NCI-H2227 (cell line): ENCODE data around the gene PDCD11.
"Not testable (repeated sequence)": the region's sequence is repeated elsewhere in the genome, so short reads cannot be mapped to it uniquely, and the experiment has no call there.

ENCODE experiments used
- DNase-seq: peaks from one replicate; lab custom pipeline; 2025; ENCODE audit not compliant: unreplicated experiment; lab: John Stamatoyannopoulos, UW

Gene PDCD11

GRCh38 chr10:103474077-103474476 lies 77.7 kb downstream of the PDCD11 start:
- no peak for DNase-seq

DNA sequence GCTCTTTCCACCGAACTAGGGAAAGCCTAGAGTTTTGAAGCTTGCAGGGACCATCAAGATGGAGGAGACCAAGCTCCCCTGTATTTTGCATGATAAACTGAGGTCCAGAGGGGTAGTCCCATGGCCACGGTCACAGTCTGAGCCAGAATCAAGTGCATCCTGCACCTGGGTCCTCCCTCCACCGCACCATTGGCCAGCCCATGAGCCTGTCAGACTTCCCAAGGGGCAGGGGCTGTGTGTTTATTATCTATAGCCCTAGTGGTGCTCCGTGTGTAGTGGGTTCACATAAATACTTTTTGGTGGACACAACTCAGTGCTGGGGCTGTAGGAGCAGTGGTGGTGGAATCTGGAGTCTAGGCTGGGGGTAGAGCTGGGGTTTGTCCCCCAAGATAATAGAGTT lies 79.0 kb downstream of the PDCD11 start:
- DNase-seq = no peak

DNA sequence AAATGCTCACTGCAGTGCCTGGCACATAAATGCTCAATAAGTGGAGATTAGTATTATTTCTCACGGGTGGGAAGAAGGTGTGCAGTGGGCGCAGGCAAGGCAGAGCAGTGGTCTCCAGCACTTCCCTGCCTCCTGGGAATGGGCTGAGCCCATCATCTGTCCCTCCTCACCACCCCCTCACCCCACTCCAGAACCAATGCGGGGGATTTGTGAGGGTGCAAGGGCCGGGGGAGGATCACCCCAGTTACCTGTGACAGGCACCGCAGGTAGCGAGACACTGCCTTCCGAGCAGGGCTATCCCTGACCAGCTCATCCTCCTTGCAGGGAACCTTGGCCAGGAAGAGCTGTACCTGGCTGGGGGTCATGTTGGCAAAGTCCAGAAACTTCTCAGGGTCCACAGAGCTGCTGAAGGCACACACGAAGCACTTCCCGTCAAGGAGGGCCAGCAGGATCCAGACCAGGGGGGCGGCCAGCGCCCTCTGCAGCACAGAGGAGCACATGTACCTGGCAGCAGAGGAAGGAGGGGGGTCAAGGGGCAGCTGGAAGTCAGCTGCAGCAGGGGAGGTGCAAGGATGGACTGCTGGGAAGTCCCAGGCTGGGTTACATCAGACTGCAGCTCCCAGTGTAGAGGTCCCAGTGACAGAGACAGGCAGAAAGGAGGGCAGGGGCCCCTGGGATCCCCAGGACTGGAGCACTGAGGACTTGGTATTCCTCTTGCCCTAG lies 79.8 kb downstream of the PDCD11 start:
- DNase-seq = no peak

- DNase-seq = no peak
Observed at GRCh38 chr10:103478671-103479070, 82.2 kb downstream of the PDCD11 start.

DNA sequence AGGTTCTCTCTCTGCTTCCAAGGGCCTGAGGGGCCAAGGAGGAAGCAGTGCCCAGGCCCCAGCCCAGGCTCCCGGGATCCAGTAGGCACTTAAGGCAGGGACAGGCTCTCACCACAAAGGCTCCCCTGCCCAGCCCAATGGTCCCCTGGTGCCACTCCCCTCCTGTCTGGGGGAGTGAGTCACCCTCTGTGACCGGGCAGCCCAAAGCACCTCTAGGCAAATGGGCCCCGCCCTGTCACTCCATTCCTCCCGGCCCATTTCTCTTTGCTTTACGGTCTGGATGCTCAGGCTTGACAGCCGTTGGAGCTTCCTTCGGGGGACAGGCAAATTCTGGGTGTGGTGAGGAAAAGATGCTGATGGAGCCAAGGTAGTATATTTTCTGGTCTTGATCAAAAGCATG lies 82.7 kb downstream of the PDCD11 start, which contains the start of gene CALHM3:
Gene CALHM3 (minus strand): TSS at position 106 of the 400 bp plus-strand sequence. CDS start 208 bp downstream, outside the sequence.
- DNase-seq = no peak

DNA sequence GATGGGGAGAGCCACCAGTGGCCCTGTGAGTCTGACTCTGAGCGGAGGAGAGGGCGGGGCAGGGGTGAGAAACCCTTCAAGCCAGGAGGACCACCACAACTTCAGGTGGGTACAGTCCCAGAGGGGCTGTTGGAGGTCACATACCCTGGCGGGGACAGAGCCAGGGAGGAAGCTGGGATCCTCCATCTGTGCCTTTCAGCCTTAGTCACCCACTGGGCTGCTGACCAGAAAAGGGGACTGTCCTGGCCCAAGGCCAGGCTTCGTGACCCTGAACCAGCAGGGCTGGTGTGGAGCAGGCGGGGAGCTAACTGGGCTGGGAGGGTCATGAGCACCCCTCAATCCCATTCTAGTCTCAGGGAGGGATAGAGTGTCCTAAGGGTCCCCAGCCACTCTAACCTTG lies 84.1 kb downstream of the PDCD11 start:
- no peak for DNase-seq

DNA sequence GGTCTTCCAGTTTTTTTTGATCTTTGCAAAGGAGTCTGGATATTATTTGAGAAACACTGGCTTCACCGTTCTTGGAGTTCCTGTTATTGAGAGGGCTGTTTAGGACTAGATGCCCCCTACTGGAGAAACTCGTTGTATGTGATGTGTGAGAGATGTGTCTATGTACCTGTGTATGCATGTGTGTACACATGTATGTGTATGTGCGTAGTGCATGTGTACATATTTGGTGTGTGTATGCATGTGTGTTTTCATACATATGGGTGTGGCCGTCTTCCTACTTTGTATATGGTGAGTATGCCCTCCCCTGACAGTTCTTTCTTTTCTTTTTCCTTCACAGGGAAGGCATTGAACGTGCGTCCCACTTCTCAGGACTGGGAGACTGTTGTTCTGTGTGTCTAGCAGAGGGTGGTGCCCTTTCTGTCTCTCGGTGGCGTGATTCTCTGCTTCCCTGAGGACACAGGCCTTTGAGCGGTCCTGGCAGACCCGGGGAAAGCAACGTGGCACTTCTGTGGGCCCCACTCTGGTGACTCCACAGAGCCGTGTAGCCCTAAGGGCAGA lies 85.6 kb downstream of the PDCD11 start:
- DNase-seq = peak; percentile 54

DNA sequence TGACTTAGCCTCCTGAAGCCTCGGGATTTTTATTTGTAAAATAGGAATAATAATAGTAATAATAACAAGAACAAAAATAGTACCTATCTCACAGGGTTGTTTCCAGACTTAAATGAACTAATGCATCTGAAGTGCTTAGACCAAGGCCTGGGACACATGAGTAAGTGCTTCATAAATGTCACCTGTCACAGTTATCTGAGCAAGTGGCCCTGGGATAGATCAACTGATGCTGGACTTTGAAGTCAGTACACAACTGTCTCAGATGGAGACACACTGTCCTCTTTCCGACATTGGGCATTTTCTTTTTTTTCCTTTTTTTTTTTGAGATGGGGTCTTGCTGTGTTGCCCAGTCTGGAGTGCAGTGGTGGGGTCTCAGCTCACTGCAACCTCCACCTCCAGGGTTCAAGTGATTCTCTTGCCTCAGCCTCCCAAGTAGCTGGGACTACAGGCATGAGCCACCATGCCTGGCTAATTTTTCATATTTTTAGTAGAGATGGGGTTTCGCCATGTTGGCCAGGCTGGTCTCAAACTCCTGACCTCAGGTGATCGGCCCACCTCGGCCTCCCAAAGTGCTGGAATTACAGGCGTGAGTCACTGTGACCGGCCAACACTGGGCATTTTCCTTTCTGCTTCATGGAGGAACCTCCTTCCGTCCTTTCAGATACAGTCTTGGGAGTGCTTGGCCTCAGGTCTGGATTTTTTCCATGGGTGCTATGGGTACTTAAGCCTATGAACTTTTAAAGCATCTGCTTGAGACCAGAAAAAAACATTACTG lies 90.4 kb downstream of the PDCD11 start:
- not testable (repeated sequence) for DNase-seq

DNA sequence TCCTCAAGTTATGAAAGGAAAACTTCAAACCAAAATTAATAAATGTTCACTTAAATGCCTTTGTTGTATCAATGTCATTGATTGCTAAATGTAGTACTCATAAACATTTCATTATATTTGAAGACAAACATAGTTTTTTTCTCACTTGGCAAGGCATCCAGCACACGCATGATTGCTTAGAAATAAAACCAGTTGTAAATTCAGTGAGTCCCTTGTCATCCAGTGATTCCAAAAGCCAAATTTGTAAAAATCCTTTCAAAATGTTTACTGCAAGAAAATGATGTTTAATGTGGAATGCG lies 90.9 kb downstream of the PDCD11 start:
- DNase-seq = no peak

GRCh38 chr10:103490986-103491314 lies 94.5 kb downstream of the PDCD11 start:
- no peak for DNase-seq

DNA sequence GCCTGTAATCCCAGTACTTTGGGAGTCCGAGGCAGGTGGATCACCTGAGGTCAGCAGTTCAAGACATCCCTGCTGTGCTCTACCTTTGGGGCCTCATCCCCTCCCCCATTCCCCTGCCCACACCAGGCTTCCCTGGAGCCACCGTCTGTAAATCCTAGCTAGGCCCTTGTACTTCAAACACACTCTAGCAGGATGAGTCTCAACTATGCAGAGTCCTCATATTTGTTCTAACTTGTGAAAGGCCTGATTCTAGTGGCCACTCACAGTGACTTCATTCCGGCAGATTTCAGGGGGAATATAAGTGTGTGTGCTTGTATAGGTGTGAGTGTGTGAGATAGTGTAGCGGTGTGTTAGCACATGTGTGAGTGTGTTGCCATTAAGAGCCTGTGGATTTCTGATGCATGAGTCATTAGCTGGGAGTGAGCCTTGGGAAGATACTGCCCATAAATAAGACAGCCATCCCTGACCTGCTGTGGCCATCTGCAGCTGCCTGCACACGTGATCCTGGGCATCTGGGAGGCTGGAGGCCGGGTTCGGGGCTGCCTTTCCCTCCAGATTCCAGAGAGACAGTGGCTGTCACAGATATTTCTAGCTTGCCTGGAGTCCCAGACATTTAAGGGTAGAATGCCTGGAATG lies 95.4 kb downstream of the PDCD11 start:
- peak; percentile 59 for DNase-seq

DNA sequence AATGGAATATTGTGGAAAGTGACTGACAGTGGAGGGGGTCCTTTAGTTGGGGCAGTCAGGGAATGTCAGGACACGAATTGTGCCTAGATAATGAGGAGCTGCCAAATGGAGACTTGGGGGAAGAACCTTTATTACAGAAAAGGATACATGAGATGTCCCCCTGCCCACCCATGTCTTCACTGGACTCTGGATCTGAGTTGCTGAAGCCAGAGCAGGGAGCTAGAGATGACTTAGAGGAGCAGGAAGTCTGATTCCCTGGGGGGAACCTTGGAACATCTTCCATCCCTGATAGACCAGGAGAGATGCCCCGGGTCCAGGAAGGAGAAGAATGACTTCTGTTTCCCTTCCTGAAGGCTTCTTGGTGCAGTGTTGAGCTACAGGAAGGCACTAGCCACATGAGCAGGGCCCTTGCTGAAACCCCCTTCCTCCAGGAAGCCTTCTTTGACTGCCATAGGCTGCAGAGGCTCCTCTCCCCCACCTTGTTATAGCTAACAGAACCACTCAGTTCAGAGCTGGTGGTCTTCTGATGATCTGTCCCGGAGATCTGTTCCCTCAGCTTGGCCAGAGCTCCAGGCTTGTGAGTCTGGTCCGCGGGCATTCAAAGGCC lies 96.3 kb downstream of the PDCD11 start:
- no peak for DNase-seq

GRCh38 chr10:103493362-103493915 lies 97.0 kb downstream of the PDCD11 start, which contains the start of gene NEURL1:
Gene NEURL1 (plus strand): TSS chr10:103493705. CDS start chr10:103494388, 683 bp downstream.
- DNase-seq = peak; percentile 73

GRCh38 chr10:103493916-103494877 lies 97.8 kb downstream of the PDCD11 start:
- peak; percentile 26 for DNase-seq

- DNase-seq = no peak
Observed at GRCh38 chr10:103495321-103495720, 98.9 kb downstream of the PDCD11 start.
